Tibial nerve (tissue), 4 donors: ENCODE measurements around the gene ZFC3H1. TPM values are rescaled to one million over a fixed set of nuclear protein-coding genes. Genes with fewer than 3 reads are reported as not detected.

Experiments
- DNase-seq, 2 donors: peaks; one replicate each; pipeline ENCODE4 v3.0.0-alpha.2; 2019; ENCODE audit warnings: low spot score in 2 of 2
- H3K27ac ChIP-seq, 4 donors: fragments of 200-600 bp; sonication (generic) in 3 of 4; one replicate each; pipeline ENCODE4 v1.5.1; 2017 to 2019; ENCODE audit warnings: mild to moderate bottlenecking in 1 of 4
- H3K27me3 ChIP-seq, 2 donors: fragments of 200-600 bp; sonication (generic) in 1 of 2; one replicate each; pipeline versions ENCODE4 v1.5.1 to v1.6.0; 2017 to 2019
- H3K36me3 ChIP-seq, 3 donors: fragments of 200-600 bp; sonication (generic); one replicate each; pipeline ENCODE4 v1.5.1; 2018 to 2019
- H3K4me1 ChIP-seq, 4 donors: fragments of 200-600 bp; sonication (generic) in 3 of 4; one replicate each; pipeline ENCODE4 v1.5.1; 2017 to 2019
- H3K4me3 ChIP-seq, 4 donors: fragments of 200-600 bp; sonication (generic) in 3 of 4; one replicate each; pipeline ENCODE4 v1.5.1; 2017 to 2019; ENCODE audit warnings: mild to moderate bottlenecking in 1 of 4, moderate library complexity in 1 of 4
- H3K9me3 ChIP-seq, 4 donors: fragments of 200-600 bp; sonication (generic) in 3 of 4; one replicate each; pipeline ENCODE4 v1.5.1; 2017 to 2019
- EP300 ChIP-seq, 2 donors: sonication (generic); formaldehyde crosslinking; IDR thresholded peaks; one replicate each; pipeline ENCODE4 v1.6.1; 2017; ENCODE audit warnings: antibody characterized with exemption in 2 of 2, mild to moderate bottlenecking in 1 of 2
- POLR2A ChIP-seq, 2 donors: fragments of 450-650 bp; IDR thresholded peaks; one replicate each; pipeline ENCODE4 v1.6.1; 2017; ENCODE audit warnings: antibody characterized with exemption in 2 of 2, mild to moderate bottlenecking in 2 of 2, moderate library complexity in 2 of 2
- WGBS, 2 donors: methylation state at CpG; one replicate each; pipeline ENCODE4 v1.1.5; 2018; 5-methylcytosine and 5-hydroxymethylcytosine counted together
- total RNA-seq, 4 donors: library from RNA; depleted of rRNA; stranded (reverse); fragments of >200 nt; gene quantifications; one replicate each; pipeline ENCODE4 v1.1.0, GENCODE V29; 2016
- TF ChIP-seq, protein P1 (sequence below), 5 experiments: fragments of 200-600 bp in 3 of 5; fragments of 450-650 bp in 2 of 5; sonication (generic) in 3 of 5; IDR thresholded peaks; one replicate each; pipeline ENCODE4 v1.5.1; 2016 to 2019; ENCODE audit warnings: antibody characterized with exemption in 5 of 5, mild to moderate bottlenecking in 3 of 5, moderate library complexity in 2 of 5

The ZFC3H1 gene
- total RNA-seq, 4 donors from 2014 or later = 47.1 to 95.3 (median 79.8) TPM

DNA sequence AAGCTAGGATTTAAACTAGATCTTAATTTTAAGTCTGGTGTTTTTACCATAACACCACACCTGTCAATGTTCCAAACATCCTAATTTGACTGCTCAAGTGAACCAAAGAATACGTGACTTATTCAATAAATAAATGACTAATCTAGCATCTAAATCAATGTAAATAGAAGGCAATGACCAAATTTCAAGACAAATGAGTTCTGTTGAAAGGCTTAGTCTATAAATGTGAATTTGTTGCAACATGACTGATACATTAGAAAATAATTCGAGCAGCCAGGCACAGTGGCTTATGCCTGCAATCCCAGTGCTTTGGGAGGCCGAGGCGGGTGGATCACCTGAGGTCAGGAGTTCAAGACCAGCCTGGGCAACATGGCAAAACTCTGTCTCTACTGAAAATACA lies 15.1 kb downstream of the ZFC3H1 start:
- TF ChIP-seq, protein P1, sequence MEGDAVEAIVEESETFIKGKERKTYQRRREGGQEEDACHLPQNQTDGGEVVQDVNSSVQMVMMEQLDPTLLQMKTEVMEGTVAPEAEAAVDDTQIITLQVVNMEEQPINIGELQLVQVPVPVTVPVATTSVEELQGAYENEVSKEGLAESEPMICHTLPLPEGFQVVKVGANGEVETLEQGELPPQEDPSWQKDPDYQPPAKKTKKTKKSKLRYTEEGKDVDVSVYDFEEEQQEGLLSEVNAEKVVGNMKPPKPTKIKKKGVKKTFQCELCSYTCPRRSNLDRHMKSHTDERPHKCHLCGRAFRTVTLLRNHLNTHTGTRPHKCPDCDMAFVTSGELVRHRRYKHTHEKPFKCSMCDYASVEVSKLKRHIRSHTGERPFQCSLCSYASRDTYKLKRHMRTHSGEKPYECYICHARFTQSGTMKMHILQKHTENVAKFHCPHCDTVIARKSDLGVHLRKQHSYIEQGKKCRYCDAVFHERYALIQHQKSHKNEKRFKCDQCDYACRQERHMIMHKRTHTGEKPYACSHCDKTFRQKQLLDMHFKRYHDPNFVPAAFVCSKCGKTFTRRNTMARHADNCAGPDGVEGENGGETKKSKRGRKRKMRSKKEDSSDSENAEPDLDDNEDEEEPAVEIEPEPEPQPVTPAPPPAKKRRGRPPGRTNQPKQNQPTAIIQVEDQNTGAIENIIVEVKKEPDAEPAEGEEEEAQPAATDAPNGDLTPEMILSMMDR (IDR thresholded peaks at IDR 0.05) = no peak
- TF ChIP-seq POLR2A (IDR thresholded peaks at IDR 0.05) (no peak), EP300 (IDR thresholded peaks at IDR 0.05) (no peak)

DNA sequence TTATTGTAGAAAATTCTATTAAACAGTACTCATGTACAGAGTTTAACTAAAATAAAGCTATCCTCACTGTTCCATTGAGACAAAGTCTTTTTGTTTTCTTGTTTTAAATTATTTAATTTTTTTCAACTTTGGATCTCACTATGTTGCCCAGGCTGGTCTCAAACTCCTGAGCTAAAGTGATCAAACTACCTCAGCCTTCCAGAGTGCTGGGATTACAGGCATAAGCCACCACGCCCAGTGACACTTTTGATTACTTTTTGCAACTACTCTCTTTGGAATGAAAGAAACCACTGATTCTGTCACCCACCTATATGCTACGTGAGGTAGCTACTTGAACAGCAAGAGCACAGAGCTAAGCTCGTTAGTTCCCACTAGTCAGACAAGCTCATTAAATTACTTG lies 17.1 kb downstream of the ZFC3H1 start:
- H3K9me3 ChIP-seq = no peaks in the 10 kb centered on the region
- H3K27ac ChIP-seq = no peak overlapping the region
- H3K4me3 ChIP-seq = no peak overlapping the region
- TF ChIP-seq EP300 (IDR thresholded peaks at IDR 0.05) (no peak), POLR2A (IDR thresholded peaks at IDR 0.05) (no peak)
- TF ChIP-seq, protein P1 (IDR thresholded peaks at IDR 0.05) = no peak
- no peak for DNase-seq
- peaks cover 2 to 71% (median 7%) of the 10 kb centered on the region in 3 donors for H3K36me3 ChIP-seq
- no peaks in the 10 kb centered on the region for H3K27me3 ChIP-seq
- H3K4me1 ChIP-seq = peaks cover 0 to 21% (median 0%) of the 10 kb centered on the region in 4 donors
- 93 to 98% methylated on average over 3 of the region's 3 CpGs for WGBS, 2 donors

More for the DNA sequence above, 15.1 kb downstream of the ZFC3H1 start:
- no peak overlapping the region for H3K27ac ChIP-seq
- H3K4me3 ChIP-seq = no peak overlapping the region
- H3K36me3 ChIP-seq = peaks cover 2 to 66% (median 6%) of the 10 kb centered on the region in 3 donors
- DNase-seq = no peak
- peaks cover 0 to 19% (median 0%) of the 10 kb centered on the region in 4 donors for H3K4me1 ChIP-seq
- WGBS, 2 donors = 84 to 88% methylated on average over 4 of the region's 4 CpGs
- peaks cover 0 to 6% (median 2%) of the 10 kb centered on the region in 4 donors for H3K9me3 ChIP-seq
- H3K27me3 ChIP-seq = no peaks in the 10 kb centered on the region

DNA sequence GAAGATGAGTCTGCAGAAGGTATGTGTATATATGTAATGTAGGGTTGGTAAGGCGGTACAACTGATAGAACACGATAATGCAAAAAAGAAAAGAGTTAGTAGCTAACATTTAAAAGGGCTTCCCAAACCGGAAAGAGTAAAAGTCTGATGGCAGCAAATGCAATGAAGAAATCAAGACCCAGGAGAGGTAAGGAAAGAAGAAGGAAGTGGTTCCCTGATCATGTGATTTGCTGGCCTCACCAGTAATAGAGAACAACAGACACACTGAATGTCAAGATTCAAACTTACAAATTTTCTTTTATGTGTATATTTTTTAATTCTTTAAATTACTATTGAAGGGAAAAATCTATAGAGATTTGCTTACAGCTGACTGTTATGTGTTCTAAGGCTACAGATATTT lies 18.4 kb downstream of the ZFC3H1 start:
- no peaks in the 10 kb centered on the region for H3K27me3 ChIP-seq
- 78 to 83% methylated on average over 3 of the region's 3 CpGs for WGBS, 2 donors
- DNase-seq = no peak
- H3K9me3 ChIP-seq = no peaks in the 10 kb centered on the region
- H3K4me3 ChIP-seq = no peak overlapping the region
- H3K4me1 ChIP-seq = peaks cover 0 to 16% (median 0%) of the 10 kb centered on the region in 4 donors
- no peak overlapping the region for H3K27ac ChIP-seq
- peaks cover 2 to 73% (median 9%) of the 10 kb centered on the region in 3 donors for H3K36me3 ChIP-seq
- TF ChIP-seq, protein P1 (IDR thresholded peaks at IDR 0.05) = no peak
- TF ChIP-seq POLR2A (IDR thresholded peaks at IDR 0.05) (no peak), EP300 (IDR thresholded peaks at IDR 0.05) (no peak)

DNA sequence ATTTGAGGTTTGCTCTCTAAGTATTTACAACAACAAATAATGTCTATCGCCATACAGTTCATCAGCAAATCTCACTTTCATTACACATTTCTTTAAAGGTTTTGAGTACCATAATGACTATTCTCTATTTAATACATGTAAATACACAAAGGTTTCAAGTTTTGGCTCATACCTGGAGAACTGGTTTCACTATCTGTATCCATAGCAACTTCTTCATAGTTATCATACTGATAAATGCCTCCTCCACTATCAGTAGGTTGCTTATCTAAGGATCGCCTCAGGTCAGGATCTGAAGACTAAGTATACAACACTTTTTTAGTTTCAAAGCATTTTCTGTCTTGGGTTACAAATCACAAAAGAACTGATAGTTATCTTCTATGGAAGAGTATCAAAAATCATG lies 21.4 kb downstream of the ZFC3H1 start:
- Histone ChIP-seq H3K27ac (no peak overlapping the region), H3K9me3 (no peaks in the 10 kb centered on the region), H3K36me3 (peaks cover 0 to 86% (median 9%) of the 10 kb centered on the region in 3 donors), H3K4me1 (peaks cover 0 to 14% (median 0%) of the 10 kb centered on the region in 4 donors), H3K27me3 (no peaks in the 10 kb centered on the region), H3K4me3 (no peak overlapping the region)
- no peak for DNase-seq
- WGBS, 2 donors = 94 to 96% methylated on average over 2 of the region's 2 CpGs
- TF ChIP-seq EP300 (IDR thresholded peaks at IDR 0.05) = no peak
- TF ChIP-seq, protein P1 (IDR thresholded peaks at IDR 0.05) = no peak
- TF ChIP-seq POLR2A (IDR thresholded peaks at IDR 0.05) = no peak

DNA sequence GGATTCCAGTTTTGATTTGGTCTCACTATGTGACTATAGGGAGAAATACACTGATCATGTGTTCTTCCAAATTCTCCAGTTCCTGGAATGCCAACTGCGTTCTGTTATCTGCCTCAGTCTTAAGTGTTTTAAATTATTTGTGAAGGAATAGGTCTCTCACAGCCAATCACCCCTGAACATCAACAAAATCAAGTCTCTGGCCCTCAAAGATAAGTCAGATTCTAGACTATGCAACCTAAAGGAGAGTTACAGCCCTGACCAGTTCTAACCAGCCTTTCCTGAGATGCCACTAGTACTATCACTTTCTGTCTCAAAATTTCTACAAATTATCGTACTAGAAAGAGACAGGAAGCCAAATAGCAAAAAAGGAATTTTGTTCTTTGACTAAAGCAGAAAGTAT lies 22.3 kb downstream of the ZFC3H1 start:
- no peak for DNase-seq
- Histone ChIP-seq H3K36me3 (peaks cover 0 to 79% (median 4%) of the 10 kb centered on the region in 3 donors), H3K27me3 (no peaks in the 10 kb centered on the region), H3K4me3 (no peak overlapping the region), H3K27ac (no peak overlapping the region), H3K4me1 (peaks cover 0 to 20% (median 0%) of the 10 kb centered on the region in 4 donors), H3K9me3 (no peaks in the 10 kb centered on the region)
- TF ChIP-seq EP300 (IDR thresholded peaks at IDR 0.05) (no peak), POLR2A (IDR thresholded peaks at IDR 0.05) (no peak)
- TF ChIP-seq, protein P1 (IDR thresholded peaks at IDR 0.05) = no peak
- WGBS, 2 donors = 88 to 93% methylated on average over 2 of the region's 2 CpGs
